Progenitor cell of endocrine pancreas (in vitro differentiated cells): Measurements from ENCODE around the gene SPRR2D. TPM values are rescaled to one million over a fixed set of nuclear protein-coding genes. Genes with fewer than 3 reads are reported as not detected.

ENCODE experiments used
- DNase-seq: peaks from one replicate; pipeline ENCODE4 v3.0.0; 2021; ENCODE audit warnings: low spot score; ENCODE audit not compliant: unreplicated experiment
- H3K27ac Mint-ChIP-seq: 2 replicates; pipeline ENCODE4 v1.8.0; 2021; ENCODE audit warnings: mild to moderate bottlenecking, moderate library complexity, mixed read lengths
- H3K27me3 Mint-ChIP-seq: 2 replicates; pipeline ENCODE4 v1.8.0; 2021; ENCODE audit warnings: mixed read lengths
- H3K36me3 Mint-ChIP-seq: 2 replicates; pipeline ENCODE4 v1.8.0; 2022; ENCODE audit warnings: mixed read lengths; ENCODE audit not compliant: insufficient read depth
- H3K4me1 Mint-ChIP-seq: 2 replicates; pipeline ENCODE4 v1.8.0; 2021; ENCODE audit warnings: low read depth, mixed read lengths
- H3K4me3 Mint-ChIP-seq: 2 replicates; pipeline ENCODE4 v1.8.0; 2021; ENCODE audit warnings: low read depth, mild to moderate bottlenecking, moderate library complexity, mixed read lengths
- H3K9me3 Mint-ChIP-seq: 2 replicates; pipeline ENCODE4 v1.8.0; 2021; ENCODE audit warnings: low read depth, mixed read lengths
- CTCF ChIP-seq: fragments of 200-600 bp; sonication (generic); IDR thresholded peaks from one replicate; pipeline ENCODE4 v1.5.0; 2021; ENCODE audit warnings: antibody characterized with exemption, mild to moderate bottlenecking; ENCODE audit not compliant: unreplicated experiment
- total RNA-seq: library from RNA; stranded (reverse); gene quantifications from 2 replicates; pipeline ENCODE4 v1.2.1, GENCODE V29; 2021

Gene SPRR2D
- total RNA-seq, 1 donor from 2014 or later: not detected

GRCh38 chr1:152996633-152997400, 44.1 kb downstream of the SPRR2D start:
- no peak for DNase-seq
- no peak for TF ChIP-seq CTCF
- Mint-ChIP-seq H3K27me3 (no peaks in the 10 kb centered on the region), H3K9me3 (peaks cover 10% of the 10 kb centered on the region), H3K4me3 (no peak overlapping the region), H3K27ac (peak overlapping the region; percentile 47), H3K4me1 (peaks cover 10% of the 10 kb centered on the region), H3K36me3 (no peaks in the 10 kb centered on the region)

GRCh38 chr1:152995842-152996241, 45.1 kb downstream of the SPRR2D start:
- no peak for DNase-seq
- TF ChIP-seq CTCF: no peak
- Mint-ChIP-seq H3K36me3 (no peaks in the 10 kb centered on the region), H3K4me1 (peaks cover 10% of the 10 kb centered on the region), H3K27me3 (no peaks in the 10 kb centered on the region), H3K9me3 (peaks cover 10% of the 10 kb centered on the region), H3K4me3 (no peak overlapping the region), H3K27ac (no peak overlapping the region)

GRCh38 chr1:152993186-152993585, 47.7 kb downstream of the SPRR2D start:
- no peak for TF ChIP-seq CTCF
- H3K36me3 Mint-ChIP-seq: no peaks in the 10 kb centered on the region
- DNase-seq: no peak
- peaks cover 5% of the 10 kb centered on the region for H3K9me3 Mint-ChIP-seq
- H3K27me3 Mint-ChIP-seq: no peaks in the 10 kb centered on the region
- no peak overlapping the region for H3K27ac Mint-ChIP-seq
- no peak overlapping the region for H3K4me3 Mint-ChIP-seq
- H3K4me1 Mint-ChIP-seq: peaks cover 5% of the 10 kb centered on the region

Other genes with a start within 250 kb of the SPRR2D start
- not detected in 2 replicates for gene LCE1D, start 244.4 kb downstream of the SPRR2D start, total RNA-seq
- not detected in 2 replicates for gene LCE1C, start 234.5 kb downstream of the SPRR2D start, total RNA-seq
- not detected in 2 replicates for gene LCE1B, start 229.1 kb downstream of the SPRR2D start, total RNA-seq
- not detected in 2 replicates for gene LCE1A, start 213.6 kb downstream of the SPRR2D start, total RNA-seq
- gene LCE6A, start 198.3 kb downstream of the SPRR2D start, total RNA-seq: not detected in 2 replicates
- gene LCE7A, start 181.1 kb downstream of the SPRR2D start, total RNA-seq: not detected in 2 replicates
- gene SMCP, start 162.8 kb downstream of the SPRR2D start, total RNA-seq: not detected in 2 replicates
- not detected in 2 replicates for gene IVL, start 132.6 kb downstream of the SPRR2D start, total RNA-seq
- not detected in 2 replicates for gene SPRR5, start 93.9 kb downstream of the SPRR2D start, total RNA-seq
- not detected in 2 replicates for gene SPRR4, start 70.5 kb downstream of the SPRR2D start, total RNA-seq
- gene SPRR1A, start 57.0 kb downstream of the SPRR2D start, total RNA-seq: not detected in 2 replicates
- gene SPRR3, start 39.4 kb downstream of the SPRR2D start, total RNA-seq: not detected in 2 replicates
- gene SPRR1B, start 9.9 kb downstream of the SPRR2D start, total RNA-seq: not detected in 2 replicates
- gene SPRR2A, start 16.4 kb upstream of the SPRR2D start, total RNA-seq: not detected in 2 replicates
- not detected in 2 replicates for gene SPRR2B, start 30.5 kb upstream of the SPRR2D start, total RNA-seq
- not detected in 2 replicates for gene SPRR2E, start 53.4 kb upstream of the SPRR2D start, total RNA-seq
- gene SPRR2F, start 72.4 kb upstream of the SPRR2D start, total RNA-seq: 1.7 and 4.0 TPM in 2 replicates
- gene SPRR2G, start 109.8 kb upstream of the SPRR2D start, total RNA-seq: not detected in 2 replicates
- gene LELP1, start 162.3 kb upstream of the SPRR2D start, total RNA-seq: not detected in 2 replicates
- not detected in 2 replicates for gene PRR9, start 176.5 kb upstream of the SPRR2D start, total RNA-seq
- not detected in 2 replicates for gene LORICRIN, start 218.6 kb upstream of the SPRR2D start, total RNA-seq